NCI-H82 treated with DMSO at 0.1 percent for 48 hours (cell line): ENCODE measurements around the gene CIBAR2.
"Not testable (repeated sequence)": the region's sequence is repeated elsewhere in the genome, so short reads cannot be mapped to it uniquely, and the experiment has no call there.

Experiments used
- DNase-seq: peaks from one replicate; lab custom pipeline; 2025; ENCODE audit not compliant: unreplicated experiment; lab: John Stamatoyannopoulos, UW

The CIBAR2 gene

GRCh38 chr16:85065099-85065498, 47.2 kb downstream of the CIBAR2 start:
- no peak for DNase-seq

- no peak for DNase-seq
Measured at GRCh38 chr16:85064186-85064585, 48.1 kb downstream of the CIBAR2 start.

GRCh38 chr16:85062845-85063244, 49.4 kb downstream of the CIBAR2 start:
- DNase-seq: no peak

DNA sequence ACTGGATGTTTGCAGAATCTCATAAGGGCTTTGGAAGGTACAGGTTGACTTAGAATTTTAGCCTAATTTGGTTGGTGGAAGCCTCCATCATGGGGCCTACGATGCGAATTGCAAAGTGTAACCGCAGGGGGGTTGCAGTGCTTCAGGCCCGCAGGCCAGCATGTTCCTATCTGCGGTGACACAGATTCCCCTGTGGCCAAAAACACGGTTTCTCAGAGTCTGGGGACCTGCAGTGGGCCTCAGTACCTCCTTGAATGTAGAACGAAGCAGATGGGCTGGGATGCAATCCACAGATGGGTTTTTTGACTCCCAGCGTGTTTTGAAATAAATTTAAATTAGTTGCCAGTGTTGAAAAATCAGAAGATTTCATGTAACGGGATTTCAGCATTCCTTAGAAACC, 49.9 kb downstream of the CIBAR2 start:
- DNase-seq: no peak

DNA sequence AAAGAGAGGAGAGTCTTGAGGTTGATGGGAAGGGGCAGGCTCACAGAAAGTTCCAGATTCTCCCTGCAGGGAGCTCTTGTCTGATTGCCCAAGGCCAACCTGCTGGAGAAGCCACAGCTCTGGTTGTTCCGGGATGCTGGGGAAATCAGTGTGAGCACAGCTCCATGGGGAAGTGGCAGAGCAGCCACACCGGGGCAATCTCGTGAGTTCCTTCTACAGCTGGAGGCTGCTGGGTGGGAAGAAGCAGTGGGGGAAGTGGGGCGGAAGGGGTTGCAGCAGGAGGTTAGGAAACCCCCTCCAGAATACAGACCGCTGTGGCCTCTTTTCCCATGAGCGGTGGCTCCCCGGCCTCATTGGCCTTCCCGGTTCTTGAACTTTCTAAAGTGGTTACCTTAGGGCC, 50.7 kb downstream of the CIBAR2 start:
- DNase-seq: no peak

DNA sequence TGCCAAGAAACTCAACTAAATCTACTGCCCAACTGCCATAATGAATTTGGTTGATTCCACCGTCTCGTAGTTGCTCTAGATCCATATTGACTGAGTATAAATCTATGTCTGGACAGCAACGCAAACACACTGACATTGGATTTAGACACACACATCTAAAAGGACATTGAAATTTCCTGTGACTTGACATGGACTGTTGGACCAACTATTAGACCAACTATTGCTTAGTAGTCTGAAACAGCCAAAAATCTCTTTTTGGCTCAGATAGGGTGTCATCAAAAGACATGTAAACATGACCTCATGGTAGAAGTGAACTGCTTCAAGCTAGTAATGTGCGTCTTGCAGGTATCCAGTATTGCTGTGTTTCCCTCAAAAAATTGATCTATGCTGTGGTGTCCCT, 53.4 kb downstream of the CIBAR2 start:
- no peak for DNase-seq

DNA sequence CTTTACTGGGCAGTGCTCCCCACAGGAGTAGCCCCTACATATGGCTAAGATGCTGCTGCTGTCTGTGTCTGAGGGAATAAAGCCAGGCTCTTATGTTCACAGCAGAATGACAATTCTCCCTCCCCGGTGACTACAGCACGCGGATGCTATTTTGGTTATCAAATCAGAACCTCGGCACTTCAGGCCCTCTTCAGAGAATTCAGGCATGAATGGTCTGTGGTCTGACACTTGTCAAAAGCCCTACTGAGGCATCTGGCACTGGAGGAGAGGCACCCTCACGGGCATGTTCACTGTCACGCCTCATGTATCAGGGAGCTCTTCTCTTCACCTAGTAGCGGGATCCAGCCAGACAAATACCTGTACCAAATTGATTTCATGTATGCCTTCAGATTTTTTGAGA, 54.3 kb downstream of the CIBAR2 start:
- DNase-seq: no peak

DNA sequence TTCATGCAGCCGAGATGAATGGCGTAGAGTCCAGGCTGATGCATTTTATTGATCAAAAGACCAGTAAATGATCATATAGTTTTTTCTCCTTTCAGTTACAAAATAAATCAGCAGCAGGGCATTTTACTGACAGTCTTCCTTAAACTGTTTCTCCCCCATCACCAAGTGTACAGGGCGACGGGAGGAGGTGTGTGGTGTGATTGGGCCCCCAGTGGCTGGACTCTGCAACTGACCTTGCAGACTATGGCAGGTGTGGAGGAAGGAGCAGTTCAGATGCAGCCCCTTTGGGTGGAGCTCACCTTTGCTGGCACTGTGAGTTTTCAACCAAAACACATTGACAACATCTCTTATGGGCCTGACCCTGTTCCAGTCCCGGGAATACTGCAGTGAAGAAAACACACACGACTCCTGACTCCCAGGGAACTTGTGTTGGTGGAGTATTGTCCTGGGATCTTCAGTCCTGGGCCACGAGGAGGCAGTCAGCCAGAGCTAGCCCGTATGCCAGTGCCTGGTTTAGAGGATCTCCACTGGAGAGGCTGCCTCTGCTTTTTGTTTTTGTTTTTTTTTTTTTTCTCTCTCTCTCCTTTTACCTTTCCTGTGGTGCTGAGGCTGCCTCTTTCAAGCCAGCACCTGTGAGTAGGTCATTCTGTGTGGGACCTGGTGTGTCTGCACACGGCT, 54.9 kb downstream of the CIBAR2 start:
- no peak for DNase-seq

DNA sequence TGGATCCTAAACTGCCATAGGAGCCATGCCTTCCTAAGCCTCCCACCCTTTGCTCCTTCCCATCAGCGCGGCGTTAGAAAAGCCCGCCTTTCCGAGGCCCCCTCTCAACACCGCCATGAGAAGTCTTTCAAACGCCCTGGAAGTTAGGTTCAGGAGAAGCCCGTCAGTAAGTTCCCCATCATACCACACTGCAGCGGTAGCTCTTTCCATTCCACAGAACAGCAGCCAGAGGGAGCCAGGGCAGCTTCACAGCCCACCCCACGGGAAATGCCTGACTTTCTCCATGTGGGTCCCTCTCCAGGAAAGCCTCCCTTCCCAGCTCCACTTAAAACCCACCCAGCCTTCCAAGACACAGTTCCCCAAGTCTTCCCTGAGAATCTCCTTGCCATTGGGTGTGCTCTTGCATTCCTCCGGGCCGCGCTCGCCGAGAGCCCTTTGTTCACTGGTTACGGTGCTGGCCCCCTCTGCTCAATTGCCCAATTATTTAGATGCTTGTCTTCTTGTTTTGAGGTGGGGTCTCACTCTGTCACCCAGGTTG, 56.0 kb downstream of the CIBAR2 start:
- DNase-seq: no peak

DNA sequence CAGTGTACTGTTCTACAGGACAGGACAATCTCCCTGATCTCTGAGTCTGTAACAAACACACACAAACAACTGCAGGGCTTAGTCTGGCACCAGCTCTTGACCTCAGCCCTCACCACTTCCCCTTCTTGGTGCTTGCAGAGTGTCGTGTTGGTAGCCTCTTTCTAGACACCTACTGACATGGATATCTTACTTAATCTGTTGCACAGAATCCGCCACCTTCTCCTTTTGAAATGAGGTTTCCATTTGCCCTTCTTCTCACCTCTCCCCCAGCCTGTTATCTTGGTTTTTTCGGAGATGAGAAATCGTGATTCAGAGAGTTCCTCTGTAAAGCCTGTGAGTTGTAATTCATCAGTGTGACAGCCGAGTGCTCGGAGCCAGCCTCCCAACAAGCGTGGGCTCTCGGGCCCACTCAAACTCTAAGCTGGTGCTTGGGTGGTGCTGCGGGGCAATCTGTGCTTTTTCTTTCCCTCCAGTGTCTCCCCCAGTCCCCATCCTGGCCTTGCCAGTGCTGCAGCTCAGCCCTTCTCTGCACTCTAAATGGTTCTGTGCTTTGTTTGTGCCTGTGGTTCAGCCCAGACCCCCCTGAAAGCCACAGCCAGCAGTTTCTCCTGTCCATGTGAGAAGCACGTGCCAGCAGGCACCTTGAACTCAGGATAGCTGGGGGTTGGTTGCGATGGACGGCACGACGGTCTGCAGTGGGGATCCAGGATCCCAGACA, 56.6 kb downstream of the CIBAR2 start:
- no peak for DNase-seq

DNA sequence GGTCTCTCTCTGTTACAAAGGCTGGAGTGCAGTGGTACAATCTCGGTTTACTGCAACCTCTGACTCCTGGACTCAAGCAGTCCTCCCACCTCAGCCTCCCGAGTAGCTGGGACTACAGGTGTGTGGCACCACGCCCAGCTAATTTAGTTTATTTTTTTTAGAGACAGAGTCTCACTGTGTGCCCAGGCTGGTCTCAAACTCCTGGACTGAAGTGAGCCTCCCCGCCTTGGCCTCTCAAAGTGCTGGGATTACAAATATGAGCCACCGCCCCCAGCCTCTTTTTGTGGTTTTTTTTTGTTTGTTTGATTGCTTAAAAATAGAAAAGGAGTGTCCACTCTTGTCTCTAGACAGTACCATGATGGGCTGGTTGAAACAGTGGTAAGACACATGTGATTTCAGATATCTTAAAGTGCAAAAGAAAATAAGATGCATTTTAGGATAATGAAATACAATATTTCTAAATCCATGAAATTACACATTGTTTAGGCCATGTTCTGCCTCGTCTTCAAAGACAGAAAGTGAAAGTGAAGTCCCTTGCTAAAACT, 57.3 kb downstream of the CIBAR2 start:
- DNase-seq: no peak

- DNase-seq: not testable (repeated sequence)
Measured at GRCh38 chr16:85054321-85054720, 58.0 kb downstream of the CIBAR2 start.

GRCh38 chr16:85052536-85052935, 59.7 kb downstream of the CIBAR2 start:
- no peak for DNase-seq

DNA sequence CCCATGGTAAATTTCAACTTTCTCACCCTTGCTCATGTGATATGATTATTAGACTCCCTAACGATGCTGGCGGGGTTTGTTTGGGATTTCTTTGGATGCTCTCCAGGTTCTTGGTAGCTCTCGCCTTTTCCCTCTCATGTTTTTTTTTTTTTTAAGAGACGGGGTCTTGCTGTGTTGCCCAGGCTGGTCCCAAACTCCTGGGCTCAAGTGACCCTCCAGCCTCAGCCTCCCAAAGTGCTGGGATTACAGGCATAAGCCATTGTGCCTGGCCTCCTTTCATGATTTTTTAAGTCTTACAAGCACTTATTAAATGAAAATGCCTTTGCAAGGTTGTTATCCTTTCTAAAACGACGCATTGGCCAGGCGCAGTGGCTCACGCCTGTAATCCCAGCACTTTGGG, 60.6 kb downstream of the CIBAR2 start:
- DNase-seq: no peak

DNA sequence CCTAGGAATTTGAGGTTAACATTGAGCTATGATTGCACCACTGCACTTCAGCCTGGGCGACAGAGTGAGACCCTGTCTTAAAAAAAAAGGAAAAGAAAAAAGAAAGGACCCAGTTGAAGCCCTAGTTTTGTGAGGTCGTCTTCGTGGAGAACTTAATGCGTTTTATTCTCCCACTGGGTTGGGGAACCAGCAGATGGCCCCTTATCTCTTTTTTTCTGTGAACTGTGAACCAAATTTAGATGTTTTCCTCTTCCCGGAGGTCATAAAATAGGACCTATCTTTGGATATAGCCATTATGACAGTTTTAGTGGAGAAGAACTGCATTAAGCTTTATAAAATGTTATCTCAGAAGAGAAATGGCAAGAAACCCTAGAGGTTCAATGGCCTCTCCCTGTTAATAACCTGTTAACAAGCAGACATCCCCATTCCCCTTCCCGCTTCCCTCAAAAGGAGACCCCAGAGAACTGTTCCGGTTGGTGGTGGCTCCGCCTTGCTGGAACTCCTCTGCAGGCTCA, 61.1 kb downstream of the CIBAR2 start:
- no peak for DNase-seq

- no peak for DNase-seq
Measured at GRCh38 chr16:85049706-85050305, 62.5 kb downstream of the CIBAR2 start.

DNA sequence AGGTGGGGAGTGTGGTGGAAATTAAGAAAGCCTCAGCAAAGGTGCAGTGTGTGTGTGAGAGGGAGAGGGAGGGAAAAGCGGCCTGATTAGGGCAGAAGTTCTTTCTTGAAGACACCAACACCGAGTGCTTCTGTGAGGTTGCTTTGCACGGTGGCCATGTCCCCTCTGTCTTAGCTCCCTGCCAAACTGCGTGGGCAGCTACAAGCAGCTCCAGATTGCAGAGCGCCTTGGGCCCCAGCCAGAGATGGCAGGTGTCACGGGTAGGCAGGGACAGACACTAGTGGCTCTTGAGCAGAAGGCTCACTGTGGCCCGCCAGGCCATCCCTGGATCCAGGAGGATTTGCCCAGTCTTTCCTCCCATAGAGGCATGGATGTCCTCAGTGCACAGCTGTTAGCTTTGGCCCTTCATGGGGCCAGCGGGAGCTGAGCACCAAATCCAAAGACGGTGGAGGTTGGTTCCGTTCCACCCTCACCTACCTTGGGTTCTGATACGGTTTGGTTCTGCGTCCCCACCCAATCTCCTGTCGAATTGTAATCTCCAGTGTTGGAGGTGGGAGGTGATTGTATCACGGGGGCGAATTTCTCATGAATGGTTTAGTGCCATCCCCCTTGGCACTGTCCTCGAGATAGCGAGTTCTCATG, 63.2 kb downstream of the CIBAR2 start:
- no peak for DNase-seq
